Measurements from ENCODE around the gene SIRPD.

The SIRPD gene

DNA sequence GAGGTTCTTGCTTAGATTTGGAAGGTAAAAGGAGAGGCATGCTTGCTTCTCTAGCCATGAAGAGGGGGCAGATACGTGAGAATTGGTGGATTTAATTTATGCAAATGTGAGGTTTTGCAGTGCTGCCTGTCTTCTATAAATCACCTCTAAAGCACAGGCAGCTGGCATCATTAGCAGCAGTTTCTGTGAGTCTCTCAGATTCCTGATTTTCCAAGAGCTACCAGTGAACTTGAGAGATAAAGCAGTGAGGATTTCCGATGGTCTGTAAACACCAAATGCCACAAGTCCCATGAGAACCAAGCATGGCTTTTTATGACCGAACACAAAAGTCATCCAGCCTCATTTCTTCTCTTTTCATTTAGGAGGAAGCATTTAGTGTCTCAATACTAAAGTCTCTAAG, 63.1 kb downstream of the SIRPD start:
- no peak for DNase-seq (ENCODE audit: low read depth)

DNA sequence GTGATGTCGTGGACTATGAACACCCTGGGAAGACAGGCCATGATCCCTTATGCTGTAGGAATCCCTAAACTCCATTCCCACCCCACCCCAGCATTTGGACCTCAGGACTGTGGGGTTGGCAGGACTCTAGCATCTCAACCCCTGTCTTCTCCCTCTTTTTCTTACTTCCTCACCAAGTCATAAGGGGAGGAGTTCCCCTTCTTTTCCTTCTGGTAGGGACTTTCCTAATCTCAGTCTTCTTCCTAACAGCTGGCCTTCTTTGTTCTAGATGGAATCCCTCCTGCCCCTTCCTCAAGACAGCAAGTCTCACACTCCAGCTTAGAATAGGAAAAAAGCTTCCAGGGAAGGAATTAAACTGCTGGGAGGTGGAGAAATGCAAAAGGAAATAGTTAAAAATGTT, 64.0 kb downstream of the SIRPD start:
- no peak for DNase-seq (ENCODE audit: low read depth)

DNA sequence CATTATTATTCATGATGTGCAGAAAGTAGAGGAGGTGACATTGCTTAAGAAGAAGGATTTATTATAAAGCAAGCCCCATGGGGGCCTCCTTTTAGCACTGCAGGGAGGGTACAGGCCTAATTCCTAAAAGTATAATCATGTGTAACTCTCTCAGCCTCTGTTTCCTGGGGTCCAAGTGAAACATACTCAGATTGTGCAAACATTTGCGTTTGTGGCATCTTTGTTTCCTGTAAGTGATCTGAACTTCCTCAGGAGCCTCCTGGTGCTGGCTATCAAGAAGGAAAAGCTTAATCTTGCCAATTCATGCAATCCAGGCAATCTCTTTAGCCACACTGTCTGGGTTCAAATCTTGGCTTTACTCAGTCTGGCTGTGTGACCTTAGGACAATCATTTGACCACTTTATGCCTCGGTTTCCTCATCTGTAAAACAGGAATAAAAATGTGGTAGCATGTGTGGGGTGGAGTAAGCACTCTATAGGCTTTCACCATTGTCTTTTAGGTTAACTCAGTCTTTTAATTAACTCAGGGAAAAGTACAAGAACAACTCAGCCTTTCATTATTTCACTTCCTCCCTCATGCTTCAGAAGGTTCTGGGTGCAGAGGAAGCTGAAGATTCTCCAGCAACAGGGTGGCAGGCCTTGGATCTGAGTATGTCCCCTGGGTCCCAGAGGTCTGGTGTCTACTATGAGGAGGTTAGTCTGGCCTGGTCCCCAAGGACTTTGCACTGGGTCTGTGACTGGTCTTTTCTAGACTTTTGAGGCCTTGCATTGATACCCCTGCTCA, 65.5 kb downstream of the SIRPD start:
- no peak for DNase-seq (ENCODE audit: low read depth)

DNA sequence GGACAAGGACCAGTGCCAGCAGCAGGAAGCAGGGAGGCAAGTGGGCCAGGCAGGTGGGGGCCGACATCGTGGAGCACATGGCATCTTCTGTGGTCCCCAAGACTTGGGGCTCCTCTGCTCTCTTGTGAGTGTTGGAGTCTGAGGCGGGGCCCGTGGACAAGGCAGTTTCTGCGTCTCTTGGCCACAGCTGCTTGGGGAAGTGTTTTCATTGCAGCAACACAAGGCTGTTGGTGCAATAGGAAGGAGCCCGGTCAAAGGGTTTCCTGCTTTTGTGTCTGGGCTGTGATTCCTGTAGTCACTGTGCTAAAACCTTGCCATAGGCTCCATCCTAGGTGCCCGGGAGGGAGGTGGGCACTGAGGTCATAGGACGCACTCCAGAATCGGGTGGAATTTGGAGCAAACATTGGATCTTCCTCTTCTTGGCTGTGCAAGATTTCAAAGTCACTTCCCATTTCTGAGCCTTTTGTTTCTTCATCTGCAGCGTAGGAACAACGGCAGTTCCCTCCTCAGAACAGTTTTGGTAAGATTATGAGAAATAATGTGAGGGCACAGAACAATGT, 66.1 kb downstream of the SIRPD start, which contains the start of gene SIRPB2:
SIRPB2 (minus strand) TSS at position 140 of the 560 bp plus-strand sequence; CDS start at position 79, 61 bp downstream.
- no peak for DNase-seq (ENCODE audit: low read depth)

DNA sequence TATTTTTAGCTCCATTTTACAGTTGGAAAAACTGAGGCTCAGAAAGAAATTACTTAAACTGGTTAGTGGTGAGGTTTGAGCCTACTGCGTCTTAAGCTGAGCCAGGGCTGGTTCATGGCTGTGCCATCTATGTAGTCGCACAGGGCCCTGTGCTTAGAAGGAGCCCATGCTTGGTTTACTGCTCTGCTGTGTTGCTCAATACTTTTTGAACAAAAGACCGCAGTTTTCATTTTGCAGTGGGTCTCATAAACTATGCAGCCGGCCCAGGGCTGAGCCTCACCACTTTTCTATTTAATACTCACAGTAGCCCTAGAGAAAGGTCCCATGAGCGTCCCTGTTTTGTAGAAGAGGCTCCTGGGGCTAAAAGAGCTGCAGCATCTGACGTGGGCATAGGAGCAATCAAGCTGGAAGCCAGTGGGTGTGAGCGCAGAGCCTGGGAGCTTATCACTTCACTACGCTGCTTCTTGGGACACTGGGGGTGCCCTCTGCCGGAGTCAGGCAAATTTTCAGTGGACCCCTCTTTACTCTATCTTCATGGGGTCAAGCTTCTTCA, 66.8 kb downstream of the SIRPD start:
- no peak for DNase-seq (ENCODE audit: low read depth)

DNA sequence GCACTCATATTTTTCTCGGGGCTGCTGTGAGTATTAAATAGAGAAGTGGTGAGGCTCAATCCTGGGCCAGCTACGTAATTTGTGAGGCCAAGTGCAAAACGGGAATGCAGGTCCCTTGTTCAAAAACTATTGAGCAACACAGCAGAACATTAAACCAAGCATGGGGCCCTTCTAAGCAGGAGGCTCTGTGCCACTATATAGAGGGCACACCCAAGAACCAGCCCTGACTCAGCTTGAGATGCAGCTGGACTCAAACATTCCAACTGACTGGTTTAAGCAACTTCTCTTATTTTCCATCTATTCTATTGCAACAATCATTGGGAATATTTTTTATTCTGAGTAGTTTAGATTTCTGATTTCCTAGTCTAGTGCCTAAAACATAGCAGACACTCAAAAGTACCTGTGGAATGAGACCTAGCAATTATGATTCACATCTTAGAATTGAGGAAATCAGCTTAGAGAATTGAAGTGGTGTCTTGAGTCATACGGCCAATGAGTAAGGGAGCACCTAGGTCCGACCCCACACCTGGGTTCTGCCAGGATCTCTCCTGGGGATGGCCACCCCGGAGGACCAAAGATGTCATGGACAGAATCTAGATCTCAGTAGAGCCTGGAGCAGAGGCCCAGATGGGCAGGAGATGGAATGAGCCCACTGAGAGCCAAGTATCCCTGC, 67.6 kb downstream of the SIRPD start:
- DNase-seq (ENCODE audit: low read depth) = no peak

DNA sequence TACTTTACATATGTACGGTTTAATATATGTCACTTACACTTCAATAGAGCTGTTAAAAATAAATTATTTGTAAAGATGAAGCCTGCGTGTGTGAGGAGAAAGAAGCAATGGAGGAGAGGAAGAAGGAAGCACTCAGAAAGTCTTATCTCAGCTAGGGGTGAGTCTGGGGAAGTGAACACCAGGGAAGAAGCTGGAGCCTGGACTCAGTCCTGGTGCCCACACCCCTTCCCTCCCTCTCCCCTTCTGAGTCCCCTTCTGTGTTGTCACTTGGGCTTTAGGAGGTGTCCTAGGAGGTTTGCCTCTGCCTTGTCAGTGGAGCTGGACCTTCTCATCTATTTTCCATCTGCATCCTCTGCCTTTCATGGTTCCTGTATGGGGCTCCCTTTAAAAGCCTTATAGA, 68.2 kb downstream of the SIRPD start:
- DNase-seq (ENCODE audit: low read depth) = no peak

DNA sequence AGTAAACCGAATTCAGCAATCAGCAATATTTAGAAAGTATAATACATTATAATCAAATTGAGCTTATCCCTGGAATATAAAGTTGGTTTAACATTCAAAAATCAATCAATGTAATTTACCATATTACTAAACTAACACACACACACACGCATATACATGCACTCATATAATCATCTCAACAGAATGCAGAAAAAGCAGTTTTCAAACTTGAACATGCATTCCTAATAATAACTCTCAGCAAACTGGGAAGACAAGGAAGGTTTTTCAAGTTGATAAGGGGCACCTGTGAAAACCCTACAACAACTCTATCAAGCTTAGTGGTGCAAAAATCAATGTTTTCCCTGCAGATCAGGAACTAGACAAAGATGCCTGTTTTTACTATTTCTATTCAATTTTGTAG, 70.9 kb downstream of the SIRPD start:
- DNase-seq (ENCODE audit: low read depth) = no peak

DNA sequence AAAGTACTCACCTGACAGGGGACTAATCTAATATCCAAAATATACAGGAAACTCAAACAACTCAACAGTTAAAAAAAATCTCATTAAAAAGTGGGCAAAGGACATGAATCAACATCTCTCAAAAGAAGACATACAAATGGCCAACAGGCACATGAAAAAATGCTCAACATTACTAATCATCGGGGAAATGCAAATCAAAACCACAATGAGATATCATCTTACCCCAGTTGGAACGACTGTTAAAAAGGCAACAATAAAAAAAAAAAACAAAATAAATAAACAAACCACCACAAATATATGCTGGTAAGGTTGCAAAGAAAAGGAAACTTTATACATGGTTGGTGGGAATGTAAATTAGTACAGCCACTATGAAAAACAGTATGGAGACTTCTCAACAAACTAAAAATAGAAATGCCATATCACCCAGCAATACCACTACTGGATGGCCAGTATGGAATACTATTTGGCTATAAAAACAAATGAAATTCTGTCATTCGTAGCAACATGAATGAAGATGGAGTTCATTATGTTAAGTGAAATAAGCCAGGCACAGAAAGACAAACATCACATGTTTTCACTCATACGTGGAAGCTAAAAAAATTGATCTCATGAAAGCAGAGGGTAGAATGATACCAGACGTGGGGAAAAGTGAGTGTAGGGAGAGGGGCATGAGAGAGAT, 72.9 kb downstream of the SIRPD start:
- DNase-seq (ENCODE audit: low read depth) = no peak

Data from activated gamma-delta T cell treated with anti-CD3 and anti-CD28 coated beads, Interleukin-2, amount 50 U/mL, for 16 hours (primary cell).